Body of pancreas (tissue), 4 donors: ENCODE data around the gene GLIS1. TPM values are rescaled to one million over a fixed set of nuclear protein-coding genes. Genes with fewer than 3 reads are reported as not detected.
A peak's percentile ranks its signal among the peaks of the same experiment; 100 is the strongest.

Experiments used
- ATAC-seq: fragments of 150-250 bp; one replicate; pipeline ENCODE4 v1.9.1; 2016
- DNase-seq, 4 donors: peaks; one replicate each; pipeline ENCODE4 v3.0.0-alpha.2; 2019
- H3K27ac ChIP-seq, 4 donors: fragments of 200-600 bp; sonication (generic); 1 replicate in 3 of 4; 2 replicates in 1 of 4; pipeline versions ENCODE4 v1.5.1 to v1.6.1; 2016 to 2019; ENCODE audit warnings: mild to moderate bottlenecking in 1 of 4, mixed read lengths in 1 of 4, moderate library complexity in 1 of 4
- H3K27me3 ChIP-seq, 2 donors: fragments of 200-600 bp; sonication (generic); one replicate each; pipeline ENCODE4 v1.6.0; 2016; ENCODE audit warnings: mild to moderate bottlenecking in 1 of 2
- H3K36me3 ChIP-seq, 2 donors: fragments of 200-600 bp; sonication (generic); replicated peaks in 1 of 2; 2 replicates each; pipeline ENCODE4 v1.5.1; 2016; ENCODE audit warnings: low read depth in 2 of 2; ENCODE audit not compliant: insufficient read depth in 1 of 2
- H3K4me1 ChIP-seq: fragments of 200-600 bp; sonication (generic); one replicate; pipeline ENCODE4 v1.6.0; 2016
- H3K4me3 ChIP-seq, 2 donors: fragments of 200-600 bp; sonication (generic); 1 replicate in 1 of 2; 2 replicates in 1 of 2; pipeline ENCODE4 v1.5.1; 2016 to 2019
- H3K9me3 ChIP-seq, 3 donors: fragments of 200-600 bp; sonication (generic); 1 replicate in 2 of 3; 2 replicates in 1 of 3; pipeline ENCODE4 v1.5.1; 2016
- CTCF ChIP-seq, 7 experiments: fragments of 450-650 bp in 4 of 7; fragments of 200-600 bp in 3 of 7; sonication (generic) in 3 of 7; IDR thresholded peaks; one replicate each; pipeline ENCODE4 v1.5.1; 2016 to 2019; ENCODE audit warnings: antibody characterized with exemption in 7 of 7
- POLR2A ChIP-seq, 3 donors: fragments of 450-650 bp; IDR thresholded peaks; one replicate each; pipeline ENCODE4 v1.6.1; 2016; ENCODE audit warnings: antibody characterized with exemption in 3 of 3, mild to moderate bottlenecking in 2 of 3
- WGBS, 2 donors: methylation state at CpG; one replicate each; pipeline ENCODE4 v1.1.5; 2017; 5-methylcytosine and 5-hydroxymethylcytosine counted together
- intact Hi-C: fragments of 100-400 bp; cut with DNase I; formaldehyde crosslinking; loops from one replicate; pipeline ENCODE4 v1.15.1; 2023
- total RNA-seq, 2 donors: library from RNA; depleted of rRNA; stranded (reverse); fragments of >200 nt; gene quantifications; one replicate each; pipeline ENCODE4 v1.1.0, GENCODE V29; 2016

The GLIS1 gene
- total RNA-seq, 2 donors from 2014 or later, result 0.33 TPM; not detected in 1

GRCh38 chr1:53686091-53686964 is 52.6 kb downstream of the GLIS1 start:
- Histone ChIP-seq H3K27ac (no peak overlapping the region), H3K4me3 (no peak overlapping the region), H3K9me3 (no peaks in the 10 kb centered on the region), H3K36me3 (no peaks in the 10 kb centered on the region), H3K27me3 (peaks cover 0 to 9% of the 10 kb centered on the region in 2 donors), H3K4me1 (peaks cover 11% of the 10 kb centered on the region)
- no peak for TF ChIP-seq CTCF (IDR thresholded peaks at IDR 0.05)
- no peak for TF ChIP-seq POLR2A (IDR thresholded peaks at IDR 0.05)
- DNase-seq, result no peak
- intact Hi-C loops, result no loop called here
- ATAC-seq, result no peak
- 37 to 48% methylated on average over 13 of the region's 13 CpGs for WGBS, 2 donors

DNA sequence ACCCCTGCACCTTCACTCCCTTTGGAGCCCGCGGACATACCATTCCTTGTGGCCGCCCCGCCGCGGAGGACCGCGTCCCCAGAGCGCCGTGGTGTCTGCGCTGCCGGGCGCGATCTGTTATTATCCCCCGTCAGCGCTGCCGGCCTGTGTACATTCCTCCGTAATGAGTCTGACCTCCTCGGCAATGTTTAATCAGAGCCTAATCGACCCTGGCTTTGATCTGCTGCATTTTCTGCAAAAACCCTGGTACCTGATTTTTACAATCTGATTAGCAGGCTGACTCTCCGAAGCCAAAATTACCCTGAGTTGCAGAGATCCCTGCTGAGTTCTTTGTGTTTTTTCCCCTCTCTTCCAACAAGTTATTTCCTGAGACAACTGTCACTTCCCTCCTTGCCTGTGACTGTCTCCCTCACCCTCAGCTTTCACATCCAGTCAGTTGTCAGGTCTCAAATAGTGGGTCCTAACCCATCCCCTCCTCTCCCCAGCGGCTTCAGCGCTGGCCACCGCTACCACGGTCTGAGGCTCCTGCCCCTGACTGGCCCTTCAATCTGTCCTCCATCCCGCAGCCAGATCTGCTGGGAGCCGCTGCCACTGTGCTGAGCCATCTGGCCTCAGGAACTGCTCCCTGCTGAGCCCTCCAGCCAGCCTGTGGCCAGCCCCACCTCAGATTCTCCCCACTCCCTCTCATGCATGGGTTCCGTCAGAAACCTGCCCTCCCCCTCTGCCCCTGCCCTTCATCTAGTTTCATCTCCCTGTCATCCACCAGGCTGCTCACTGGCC is 53.5 kb downstream of the GLIS1 start:
- ATAC-seq, result no peak
- peak in 1 of 4 donors; percentile 19 for DNase-seq

GRCh38 chr1:53684741-53685140 is 54.2 kb downstream of the GLIS1 start:
- TF ChIP-seq CTCF (IDR thresholded peaks at IDR 0.05), result no peak
- no peak for TF ChIP-seq POLR2A (IDR thresholded peaks at IDR 0.05)
- no peak for DNase-seq
- intact Hi-C loops, result no loop called here
- 23 to 27% methylated on average over 1 of the region's 1 CpG for WGBS, 2 donors
- ATAC-seq, result no peak
- H3K36me3 ChIP-seq, result no peaks in the 10 kb centered on the region
- H3K9me3 ChIP-seq, result no peaks in the 10 kb centered on the region
- H3K27ac ChIP-seq, result no peak overlapping the region
- no peak overlapping the region for H3K4me3 ChIP-seq
- H3K4me1 ChIP-seq, result peaks cover 11% of the 10 kb centered on the region
- H3K27me3 ChIP-seq, result peaks cover 0 to 9% of the 10 kb centered on the region in 2 donors

More for the DNA sequence above, 53.5 kb downstream of the GLIS1 start:
- Histone ChIP-seq H3K9me3 (no peaks in the 10 kb centered on the region), H3K4me3 (no peak overlapping the region), H3K27ac (no peak overlapping the region), H3K27me3 (peaks cover 0 to 9% of the 10 kb centered on the region in 2 donors), H3K36me3 (no peaks in the 10 kb centered on the region), H3K4me1 (peaks cover 11% of the 10 kb centered on the region)
- WGBS, 2 donors, result 12 to 21% methylated on average over 17 to 28 of the region's 28 CpGs
- no peak for TF ChIP-seq POLR2A (IDR thresholded peaks at IDR 0.05)
- no peak for TF ChIP-seq CTCF (IDR thresholded peaks at IDR 0.05)
- intact Hi-C loops, result no loop called here

DNA sequence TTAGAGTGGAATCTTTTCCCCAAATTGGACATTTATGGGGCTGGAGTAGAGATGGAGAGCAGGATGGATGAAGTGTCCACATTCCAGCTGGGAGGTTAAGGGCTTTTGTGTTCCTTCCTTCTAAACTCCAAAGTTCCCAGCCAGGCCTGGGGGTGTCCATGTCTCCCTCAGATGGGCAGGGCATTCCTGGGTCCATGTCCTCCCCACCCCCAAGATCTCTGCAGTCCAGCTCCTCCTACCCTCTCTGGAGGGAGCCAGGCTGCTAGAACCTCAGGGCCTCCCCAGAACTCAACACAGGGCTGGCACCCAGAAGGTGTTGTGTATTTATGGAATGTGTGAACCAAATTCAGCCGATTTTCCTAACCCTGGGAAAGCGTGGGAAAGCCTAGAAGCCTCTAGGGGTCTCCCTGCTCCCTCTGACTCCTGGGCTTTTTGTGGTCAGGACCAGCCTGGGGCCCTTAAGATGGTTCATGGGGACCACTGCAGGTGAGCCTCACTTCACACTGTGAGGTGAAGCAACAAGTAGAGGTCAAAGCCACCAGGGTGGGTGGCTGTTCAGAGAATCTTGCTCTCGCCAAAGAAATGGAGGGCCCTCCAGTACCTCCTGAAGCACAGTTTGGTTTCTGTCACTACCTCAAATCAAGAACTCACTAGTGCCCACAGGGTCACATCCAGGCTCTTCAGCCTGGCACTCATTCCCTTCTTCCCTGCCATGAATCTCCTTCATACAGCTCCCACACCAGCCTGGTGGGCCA is 54.8 kb downstream of the GLIS1 start:
- peaks cover 0 to 9% of the 10 kb centered on the region in 2 donors for H3K27me3 ChIP-seq
- intact Hi-C loops, result no loop called here

More for the DNA sequence above, 54.8 kb downstream of the GLIS1 start:
- H3K9me3 ChIP-seq, result no peaks in the 10 kb centered on the region
- H3K4me1 ChIP-seq, result peaks cover 11% of the 10 kb centered on the region
- no peak for ATAC-seq
- no peak for TF ChIP-seq POLR2A (IDR thresholded peaks at IDR 0.05)
- H3K36me3 ChIP-seq, result no peaks in the 10 kb centered on the region
- WGBS, 2 donors, result 46 to 63% methylated on average over 3 of the region's 3 CpGs
- DNase-seq, result no peak
- H3K27ac ChIP-seq, result no peak overlapping the region
- H3K4me3 ChIP-seq, result no peak overlapping the region
